Measurements from ENCODE around the gene DSP.

- TF ChIP-seq CEBPB (IDR thresholded peaks at IDR 0.05; ENCODE audit: low read depth) (no peak), POLR2AphosphoS5 (IDR thresholded peaks at IDR 0.05; ENCODE audit: low read depth, low read length) (no peak), CTCF (IDR thresholded peaks at IDR 0.05 in 2 of 3, conservative IDR thresholded peaks at IDR 0.05 in 1 of 3; ENCODE audit: borderline replicate concordance in 1 of 3, insufficient read depth in 1 of 3, low read depth in 2 of 3, low read length in 2 of 3) (no peak), SIN3A (IDR thresholded peaks at IDR 0.05; ENCODE audit: low read depth) (no peak), YY1 (IDR thresholded peaks at IDR 0.05; ENCODE audit: extremely low read depth, insufficient replicate concordance, low read depth, low read length) (no peak), SRF (IDR thresholded peaks at IDR 0.05; ENCODE audit: low read depth) (no peak)
Measured at GRCh38 chr6:7604506-7604905, 63.0 kb downstream of the DSP start.

Data from HCT116 (cell line).